ENCODE measurements around the gene AGAP6.
"Not testable (repeated sequence)": the region's sequence is repeated elsewhere in the genome, so short reads cannot be mapped to it uniquely, and the experiment has no call there.

AGAP6 gene

DNA sequence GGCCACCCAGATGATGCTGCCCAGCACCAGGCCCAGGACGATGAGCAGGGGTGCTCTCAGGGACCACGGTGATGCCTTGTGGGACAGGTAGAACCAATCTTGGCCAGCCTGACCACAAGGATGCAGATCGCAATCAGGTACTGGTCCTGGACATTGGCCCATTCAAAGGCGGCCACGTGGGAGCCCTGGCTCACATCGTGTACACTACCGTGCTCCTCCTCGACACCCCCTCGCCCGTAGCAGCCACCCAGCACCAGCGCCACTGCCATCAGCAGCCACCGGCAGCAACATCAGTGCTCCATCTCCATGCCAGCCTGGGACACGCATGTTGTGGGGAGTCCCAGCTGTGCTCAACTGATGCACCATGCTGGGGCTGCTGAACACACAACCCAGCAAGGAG lies 39.0 kb downstream of the AGAP6 start:
- DNase-seq: no peak

DNA sequence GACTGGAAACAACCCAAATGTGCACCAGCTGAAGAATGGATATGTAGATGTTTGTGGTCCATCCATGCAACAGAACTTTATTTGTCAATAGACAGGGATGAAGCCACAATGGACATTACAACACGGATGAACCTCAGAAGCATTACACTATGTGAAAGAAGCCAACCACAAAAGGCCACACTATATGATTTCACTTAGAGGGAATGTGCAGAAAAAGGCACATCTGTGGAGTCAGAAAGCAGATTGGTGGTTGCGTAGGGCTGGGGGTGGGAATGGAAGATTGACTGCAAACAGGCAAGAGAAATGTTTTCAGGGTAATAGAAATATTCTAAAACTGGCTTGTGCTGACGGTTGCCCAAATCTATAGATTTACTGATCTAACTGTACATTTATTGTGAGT lies 45.3 kb downstream of the AGAP6 start:
- no peak for DNase-seq

DNA sequence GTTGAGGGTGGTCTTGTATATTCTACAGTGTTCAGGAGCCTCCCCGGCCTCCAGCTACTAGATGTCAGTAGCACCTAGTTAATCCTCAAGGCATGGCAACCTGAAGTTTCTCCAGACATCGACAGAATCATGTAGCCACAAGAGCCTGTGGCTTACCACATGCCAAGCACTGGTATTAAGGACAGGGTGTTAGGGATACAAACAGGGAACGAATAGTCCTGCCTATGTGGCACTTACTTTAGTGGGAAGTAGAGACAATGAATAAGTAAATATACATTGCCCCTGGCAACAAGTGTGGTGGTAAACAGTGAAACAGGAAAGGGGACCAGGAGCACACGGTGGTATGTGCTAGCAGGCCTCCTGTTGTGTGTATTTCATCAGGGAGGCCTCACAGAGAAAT lies 47.1 kb downstream of the AGAP6 start:
- DNase-seq: not testable (repeated sequence)

DNA sequence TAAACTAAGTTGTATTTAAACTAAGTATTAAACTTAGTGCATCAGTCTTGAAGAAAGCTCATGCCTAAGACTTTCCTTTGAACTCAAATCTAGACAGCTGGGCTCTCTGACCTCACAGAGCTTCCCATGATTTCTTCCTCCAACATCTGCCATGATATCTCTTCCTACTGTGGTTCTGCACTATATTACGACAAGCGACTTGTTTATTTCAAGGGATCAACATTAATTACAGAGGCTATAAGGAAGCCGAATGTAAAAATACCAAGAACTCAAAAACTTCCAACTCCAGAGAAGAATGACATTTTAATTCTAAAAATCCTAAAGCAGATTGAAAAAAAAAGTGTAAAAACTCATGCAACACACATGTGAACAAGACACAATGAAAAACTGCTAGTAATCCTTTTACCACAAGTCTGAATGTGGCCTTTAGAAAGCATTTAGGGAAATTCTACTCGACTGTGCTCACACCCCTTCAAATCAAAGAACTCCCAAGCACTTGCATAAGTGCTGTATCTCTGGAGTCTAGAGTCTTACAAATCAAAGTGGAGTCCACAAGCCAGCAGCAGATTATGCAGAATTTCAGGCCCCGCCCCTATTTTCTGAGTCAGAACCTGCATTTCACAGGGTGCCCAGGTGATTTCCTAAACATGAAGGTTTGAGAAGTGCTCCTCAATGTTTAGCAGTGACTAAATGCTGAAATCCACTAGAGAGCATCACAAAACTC lies 56.9 kb downstream of the AGAP6 start:
- no peak for DNase-seq

DNA sequence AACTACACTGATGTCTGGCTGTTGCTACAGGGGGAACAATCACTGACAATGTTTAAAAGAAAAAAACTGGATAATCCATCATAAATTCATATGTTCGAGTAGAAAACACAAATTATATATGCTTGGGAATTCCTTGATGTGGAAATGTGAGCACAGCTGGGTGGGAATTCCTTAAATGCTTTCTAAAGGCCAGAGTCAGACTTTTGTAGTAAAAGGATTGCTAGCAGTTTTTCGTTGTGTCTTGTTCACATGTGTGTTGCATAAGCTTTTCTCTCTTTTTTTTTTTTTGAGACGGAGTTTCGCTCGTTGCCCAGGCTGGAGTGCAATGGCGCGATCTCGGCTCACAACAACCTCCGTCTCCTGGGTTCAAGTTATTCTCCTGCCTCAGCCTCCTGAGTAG lies 58.3 kb downstream of the AGAP6 start:
- DNase-seq: not testable (repeated sequence)

DNA sequence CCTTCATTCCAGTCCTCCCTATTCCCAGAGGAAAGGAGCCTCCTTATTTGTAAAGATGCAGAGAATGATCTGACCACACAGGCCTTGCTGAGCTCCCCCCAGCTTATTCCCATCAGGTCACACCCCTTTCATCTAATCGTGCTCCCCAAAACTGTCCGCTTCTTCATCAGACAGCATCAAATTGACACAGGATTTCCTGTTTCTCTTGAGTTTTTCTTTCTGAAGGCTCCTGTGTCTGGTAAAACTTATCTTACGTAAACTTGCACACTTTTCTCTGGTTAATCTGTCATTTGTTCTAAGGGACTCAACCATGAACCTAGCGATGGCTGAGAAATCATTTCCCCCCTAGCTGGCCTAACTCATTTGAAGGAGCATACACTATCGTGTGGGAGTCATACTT lies 59.4 kb downstream of the AGAP6 start:
- not testable (repeated sequence) for DNase-seq

DNA sequence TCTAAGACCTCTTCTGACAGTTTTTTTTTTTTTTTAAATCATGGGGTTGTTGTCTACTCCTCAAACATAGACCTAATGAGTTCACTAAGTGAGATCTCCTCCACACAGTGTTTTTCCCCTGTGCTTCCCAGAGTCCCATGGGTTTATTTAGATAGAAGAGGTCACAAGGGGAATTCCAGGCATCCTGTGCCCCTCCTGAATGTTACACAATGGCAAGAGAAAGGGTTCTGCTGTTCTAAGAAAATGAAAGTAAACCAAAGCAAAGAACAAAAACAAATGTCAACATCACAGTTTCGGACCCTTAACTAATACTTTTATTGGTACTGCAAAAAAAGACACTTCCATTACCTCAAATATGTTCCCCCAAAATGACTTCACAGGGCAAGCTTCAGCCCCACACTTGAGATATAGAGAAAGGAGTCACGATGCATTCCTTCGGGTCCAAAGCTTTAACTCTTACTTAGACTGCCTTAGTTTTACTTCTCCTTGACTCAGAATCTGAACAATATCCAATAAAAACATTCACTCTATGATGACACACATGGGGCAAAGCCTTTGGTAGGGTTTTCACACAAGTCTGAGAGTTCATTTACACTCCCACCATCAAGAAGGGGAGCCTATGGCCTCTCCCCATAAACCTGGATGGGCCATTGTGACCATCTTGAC lies 63.9 kb downstream of the AGAP6 start:
- DNase-seq: not testable (repeated sequence)

DNA sequence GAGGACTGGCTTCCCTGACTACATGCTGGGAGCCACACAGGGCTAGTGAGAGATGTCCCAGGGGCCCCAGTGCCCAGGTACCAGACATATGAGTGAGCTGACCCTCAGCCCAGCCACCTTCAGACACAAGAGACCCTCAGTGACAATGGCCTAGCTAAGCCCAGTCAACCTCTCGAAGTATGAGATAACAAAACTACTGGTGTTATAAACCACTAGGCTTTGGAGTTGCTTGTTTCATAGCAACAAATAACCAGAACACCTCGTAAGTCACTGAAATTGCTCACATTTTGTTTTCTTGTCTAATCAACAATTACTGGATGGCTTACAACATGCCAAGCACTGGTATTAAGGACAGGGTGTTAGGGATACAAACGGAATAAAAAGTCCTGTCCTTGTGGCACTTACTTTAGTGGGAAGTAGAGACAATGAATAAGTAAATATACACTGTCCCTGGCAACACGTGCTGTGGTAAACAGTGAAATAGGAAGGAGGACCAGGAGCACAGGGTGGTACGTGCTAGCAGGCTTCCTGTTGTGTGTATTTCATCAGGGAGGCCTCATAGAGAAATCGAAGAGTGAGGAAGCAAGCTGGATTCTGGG lies 64.7 kb downstream of the AGAP6 start:
- DNase-seq: not testable (repeated sequence)

DNA sequence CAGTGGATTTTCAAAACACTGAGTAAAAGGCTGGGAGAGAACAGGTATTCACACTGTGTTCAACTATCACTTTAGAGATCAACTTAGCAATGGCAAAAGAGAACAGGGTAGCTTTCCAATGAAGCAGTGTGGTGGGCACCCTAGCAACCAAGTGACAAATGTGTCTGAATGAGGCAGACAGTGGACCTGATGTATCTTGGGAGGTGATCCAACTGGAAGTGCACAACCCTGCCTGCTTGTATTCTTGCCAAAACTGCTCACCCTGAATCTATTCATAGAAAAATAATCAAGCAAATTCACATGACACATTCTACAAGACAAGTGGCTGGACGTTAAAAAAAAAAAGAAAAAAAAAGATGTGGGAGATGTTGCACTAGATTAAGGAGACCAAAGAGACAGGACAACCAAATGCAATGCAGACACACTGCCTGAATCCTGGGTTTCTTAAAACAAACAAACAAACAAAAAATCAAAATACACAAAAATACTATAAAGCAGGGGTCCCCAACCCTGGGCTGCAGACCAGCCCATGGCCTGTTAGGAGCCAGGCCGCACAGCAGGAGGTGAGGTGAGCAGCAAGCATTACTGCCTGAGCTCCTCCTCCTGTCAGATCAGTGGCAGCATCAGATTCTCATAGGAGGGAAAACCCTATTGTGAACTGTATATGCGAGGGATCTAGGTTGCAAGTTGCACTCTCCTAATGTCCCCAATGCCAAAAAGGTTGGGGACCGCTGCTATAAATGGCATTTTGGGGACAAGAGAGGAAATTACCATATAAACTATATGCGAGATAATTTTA lies 67.5 kb downstream of the AGAP6 start:
- not testable (repeated sequence) for DNase-seq

DNA sequence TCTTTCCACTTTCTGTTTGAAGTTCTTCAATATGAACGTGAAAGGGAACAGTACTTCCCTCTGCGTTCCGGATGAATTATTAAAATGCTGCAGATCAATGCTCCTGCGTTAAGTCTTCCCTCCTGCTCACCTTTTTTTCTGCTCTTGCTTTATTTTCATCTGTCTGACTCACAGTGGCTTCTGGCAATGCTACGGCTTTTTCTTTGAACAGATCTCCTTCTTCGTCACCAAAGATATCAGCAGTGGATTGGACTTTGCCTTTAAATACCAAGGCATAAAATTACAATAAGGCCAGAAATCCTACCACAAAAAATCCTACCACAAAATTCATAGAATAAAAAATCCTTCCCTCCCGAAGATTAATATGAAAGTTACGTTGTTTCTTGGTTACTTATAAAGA lies 68.4 kb downstream of the AGAP6 start:
- not testable (repeated sequence) for DNase-seq

DNA sequence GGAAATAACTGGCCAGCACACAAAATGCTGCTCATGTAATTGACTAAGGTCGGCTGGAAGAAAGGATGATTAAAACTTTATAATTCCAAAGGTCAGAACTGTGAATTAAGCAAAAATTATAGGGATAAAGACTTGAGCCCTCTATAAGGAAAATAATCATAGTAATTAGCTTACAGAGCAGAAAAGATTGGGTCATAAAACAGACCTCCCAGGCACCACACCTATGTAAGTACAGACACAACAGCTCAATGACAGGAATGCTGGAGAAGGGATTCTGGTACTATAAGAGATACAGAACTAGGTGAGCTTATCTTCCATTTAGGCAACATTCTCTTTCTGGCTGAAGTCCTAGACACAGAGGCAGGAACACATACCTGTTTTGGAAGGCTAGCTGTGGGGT lies 70.5 kb downstream of the AGAP6 start:
- not testable (repeated sequence) for DNase-seq

DNA sequence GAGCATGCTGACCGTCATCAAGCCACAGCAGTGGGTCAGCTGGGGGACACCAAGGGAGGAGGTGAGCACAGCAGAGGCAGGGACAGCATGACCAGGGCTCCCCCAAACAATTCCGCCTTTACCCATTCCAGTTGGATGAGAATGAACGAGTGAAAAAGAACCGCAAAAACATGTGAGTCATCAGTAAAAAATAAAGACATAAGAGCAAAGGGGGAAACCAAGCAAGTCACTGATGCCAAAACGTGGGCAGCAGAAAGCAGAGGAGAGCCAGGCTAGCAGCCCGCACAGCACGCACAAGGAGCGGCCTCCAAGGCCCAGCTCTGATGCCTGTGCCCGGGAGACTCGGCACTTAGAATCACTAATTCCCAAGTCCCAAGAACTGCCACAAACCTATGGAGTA lies 71.7 kb downstream of the AGAP6 start:
- DNase-seq: not testable (repeated sequence)

Data from NCI-H1436 treated with DMSO at 0.1 percent for 48 hours (cell line).